22Rv1 (cell line): ENCODE data around the gene KCTD13.

Experiments
- CTCF ChIP-seq: fragments of 450-650 bp; IDR thresholded peaks from 2 replicates; pipeline ENCODE4 v1.5.1; 2017; ENCODE audit warnings: mild to moderate bottlenecking
- ZFX ChIP-seq: fragments of 450-650 bp; IDR thresholded peaks from 2 replicates; pipeline ENCODE4 v1.6.1; 2017; ENCODE audit warnings: antibody characterized with exemption, borderline replicate concordance

DNA sequence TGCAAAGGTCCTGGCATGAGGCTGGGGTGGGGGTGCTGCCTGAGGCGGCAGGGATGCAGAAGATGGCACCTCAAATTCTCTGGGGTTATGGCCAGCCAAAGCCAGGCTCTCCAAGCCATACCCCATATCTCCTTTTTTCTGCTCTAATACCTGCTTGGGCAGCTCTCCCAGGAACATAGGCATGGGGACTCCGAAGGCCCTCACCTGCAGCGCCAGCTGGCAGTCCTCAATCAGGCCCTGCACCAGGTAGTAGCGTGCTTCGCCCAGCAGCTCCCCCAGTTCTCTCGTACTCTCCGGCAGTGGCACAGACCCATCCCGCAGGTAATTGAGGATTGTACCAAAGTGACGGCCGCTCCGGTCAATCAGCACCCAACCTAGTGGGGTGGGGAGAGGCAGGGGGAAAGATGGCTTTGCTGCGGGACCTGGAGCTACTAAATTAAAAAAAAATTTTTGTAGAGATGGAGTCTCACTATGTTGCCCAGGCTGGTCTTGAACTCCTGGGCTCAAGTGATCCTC lies 3.0 kb downstream of the KCTD13 start:
- TF ChIP-seq CTCF (no peak), ZFX (no peak)
